Omental fat pad (tissue), 4 donors: ENCODE measurements around the gene PHF13. TPM values are rescaled to one million over a fixed set of nuclear protein-coding genes. Genes with fewer than 3 reads are reported as not detected.

Source experiments
- ATAC-seq: fragments of 150-250 bp; one replicate; pipeline ENCODE4 v1.9.1; 2016; ENCODE audit warnings: mild to moderate bottlenecking, moderate library complexity; ENCODE audit not compliant: low FRiP score
- DNase-seq: peaks from one replicate; pipeline ENCODE4 v3.0.0-alpha.2; 2019; ENCODE audit warnings: low spot score
- total RNA-seq, 4 donors: library from RNA; depleted of rRNA; stranded (reverse); fragments of >200 nt; gene quantifications; one replicate each; pipeline ENCODE4 v1.1.0, GENCODE V29; 2016
- TF ChIP-seq, protein P1 (sequence below), 3 donors: fragments of 450-650 bp; IDR thresholded peaks; one replicate each; pipeline ENCODE4 v1.5.1; 2016 to 2017; ENCODE audit warnings: antibody characterized with exemption in 3 of 3, mild to moderate bottlenecking in 3 of 3, moderate library complexity in 2 of 3

PHF13 gene
- total RNA-seq, 4 donors from 2014 or later: 8.6 to 15.1 (median 14.7) TPM

DNA sequence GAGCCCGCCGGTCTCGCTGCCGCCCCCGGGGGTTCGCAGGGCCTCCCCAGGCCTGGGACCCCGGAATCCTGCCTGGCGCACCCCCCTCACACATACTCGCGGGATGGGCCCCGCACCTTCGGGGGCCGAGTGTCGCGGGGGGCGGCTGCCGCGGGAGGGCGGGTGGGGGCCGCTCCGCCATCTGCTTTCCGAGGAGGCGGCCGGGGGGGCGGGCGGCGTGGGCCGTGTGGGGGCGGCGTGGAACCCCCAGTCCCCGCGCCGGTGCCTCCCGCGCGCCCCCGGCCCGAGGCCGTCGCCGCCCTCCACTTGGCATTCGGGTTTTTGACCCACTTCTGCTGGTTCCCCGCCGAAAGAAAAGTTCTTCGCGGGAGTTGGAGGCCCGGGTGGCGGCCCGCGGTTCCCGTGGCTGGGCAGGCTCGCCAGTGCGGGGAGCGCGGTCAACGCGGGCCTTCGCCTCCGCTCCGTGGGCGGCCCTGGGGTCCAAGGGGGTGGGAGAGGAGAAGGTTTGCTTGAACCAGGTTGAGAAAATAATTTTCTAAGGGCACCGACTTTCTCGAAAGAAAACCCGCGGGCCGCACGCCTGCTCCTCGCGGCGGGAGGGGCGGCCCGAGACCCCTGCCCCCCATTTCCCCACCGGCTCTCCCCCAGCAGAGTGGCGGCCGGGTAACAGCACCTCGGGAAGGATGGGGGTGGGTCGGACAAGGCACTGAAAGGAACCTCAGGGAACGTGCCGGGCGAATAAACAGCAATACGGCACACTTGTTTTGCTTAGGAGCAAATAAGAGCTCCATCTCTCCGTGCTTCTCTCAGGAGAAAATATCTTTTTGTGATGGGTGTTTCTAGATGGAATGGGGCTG is 1.6 kb downstream of the PHF13 start:
- TF ChIP-seq, protein P1, sequence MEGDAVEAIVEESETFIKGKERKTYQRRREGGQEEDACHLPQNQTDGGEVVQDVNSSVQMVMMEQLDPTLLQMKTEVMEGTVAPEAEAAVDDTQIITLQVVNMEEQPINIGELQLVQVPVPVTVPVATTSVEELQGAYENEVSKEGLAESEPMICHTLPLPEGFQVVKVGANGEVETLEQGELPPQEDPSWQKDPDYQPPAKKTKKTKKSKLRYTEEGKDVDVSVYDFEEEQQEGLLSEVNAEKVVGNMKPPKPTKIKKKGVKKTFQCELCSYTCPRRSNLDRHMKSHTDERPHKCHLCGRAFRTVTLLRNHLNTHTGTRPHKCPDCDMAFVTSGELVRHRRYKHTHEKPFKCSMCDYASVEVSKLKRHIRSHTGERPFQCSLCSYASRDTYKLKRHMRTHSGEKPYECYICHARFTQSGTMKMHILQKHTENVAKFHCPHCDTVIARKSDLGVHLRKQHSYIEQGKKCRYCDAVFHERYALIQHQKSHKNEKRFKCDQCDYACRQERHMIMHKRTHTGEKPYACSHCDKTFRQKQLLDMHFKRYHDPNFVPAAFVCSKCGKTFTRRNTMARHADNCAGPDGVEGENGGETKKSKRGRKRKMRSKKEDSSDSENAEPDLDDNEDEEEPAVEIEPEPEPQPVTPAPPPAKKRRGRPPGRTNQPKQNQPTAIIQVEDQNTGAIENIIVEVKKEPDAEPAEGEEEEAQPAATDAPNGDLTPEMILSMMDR (IDR thresholded peaks at IDR 0.05): no peak
- DNase-seq (no peak), ATAC-seq (no peak)

DNA sequence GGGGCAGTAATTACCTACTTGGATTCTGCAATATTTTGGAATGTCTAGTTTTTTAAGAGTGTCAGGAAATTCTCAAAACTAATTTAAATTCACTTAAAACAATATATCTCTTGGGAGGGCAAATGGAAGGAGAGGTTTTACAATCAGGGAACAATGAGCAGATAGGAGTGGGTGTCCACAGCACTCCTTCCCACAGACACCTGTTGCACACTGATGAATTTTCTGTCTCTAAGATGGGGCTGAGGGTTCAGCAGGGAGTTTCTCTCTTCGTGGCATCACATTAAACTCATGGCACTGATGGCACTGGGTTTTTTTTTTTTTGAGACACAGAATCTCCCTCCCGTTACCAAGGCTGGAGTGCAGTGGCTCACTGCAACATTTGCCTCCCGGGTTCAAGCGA is 5.5 kb downstream of the PHF13 start:
- ATAC-seq (no peak), DNase-seq (no peak)
- TF ChIP-seq, protein P1 (IDR thresholded peaks at IDR 0.05): no peak

DNA sequence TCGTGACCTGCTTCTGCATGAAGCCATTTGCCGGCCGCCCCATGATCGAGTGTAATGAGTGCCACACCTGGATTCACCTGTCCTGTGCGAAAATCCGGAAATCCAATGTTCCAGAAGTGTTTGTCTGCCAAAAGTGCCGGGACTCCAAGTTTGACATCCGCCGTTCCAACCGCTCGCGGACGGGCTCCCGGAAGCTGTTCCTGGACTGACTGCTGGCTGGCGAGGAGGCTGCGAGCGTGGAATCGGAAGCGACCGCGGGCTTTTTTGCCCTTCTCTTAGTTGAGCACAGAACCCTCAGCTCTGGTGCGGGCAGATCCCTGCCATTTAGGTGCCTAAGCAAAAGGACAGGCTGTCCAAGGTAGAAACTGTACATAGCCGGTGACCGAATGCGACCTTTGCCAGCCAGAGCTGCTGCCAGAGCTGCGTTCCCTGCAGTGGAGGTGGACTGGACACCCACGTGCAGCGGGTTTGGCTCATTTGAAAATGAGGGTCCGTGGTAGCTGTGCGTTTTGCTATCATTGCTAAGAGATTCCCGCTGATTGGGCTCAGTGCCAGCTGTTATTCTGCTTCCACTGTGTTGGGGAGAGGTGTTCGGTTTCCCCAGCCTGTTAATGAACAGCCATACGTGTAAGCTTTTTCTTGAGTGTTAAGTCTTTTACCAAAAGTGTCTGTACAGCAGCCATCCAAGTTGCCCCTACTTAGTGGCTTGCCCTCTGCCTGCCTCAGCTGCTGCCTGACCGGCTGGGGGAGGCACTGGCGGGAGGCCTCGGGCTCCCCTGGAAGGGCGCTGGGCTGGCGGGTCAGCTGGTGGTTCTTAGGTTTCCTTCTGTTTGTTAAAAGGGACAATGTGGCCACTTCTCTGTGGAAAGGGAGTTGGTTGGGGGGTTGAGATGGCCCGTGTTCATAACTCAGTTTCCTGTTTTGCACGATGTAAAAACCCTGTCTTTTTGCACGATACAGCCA is 8.2 kb downstream of the PHF13 start:
- no peak for ATAC-seq
- TF ChIP-seq, protein P1 (IDR thresholded peaks at IDR 0.05): no peak
- no peak for DNase-seq

DNA sequence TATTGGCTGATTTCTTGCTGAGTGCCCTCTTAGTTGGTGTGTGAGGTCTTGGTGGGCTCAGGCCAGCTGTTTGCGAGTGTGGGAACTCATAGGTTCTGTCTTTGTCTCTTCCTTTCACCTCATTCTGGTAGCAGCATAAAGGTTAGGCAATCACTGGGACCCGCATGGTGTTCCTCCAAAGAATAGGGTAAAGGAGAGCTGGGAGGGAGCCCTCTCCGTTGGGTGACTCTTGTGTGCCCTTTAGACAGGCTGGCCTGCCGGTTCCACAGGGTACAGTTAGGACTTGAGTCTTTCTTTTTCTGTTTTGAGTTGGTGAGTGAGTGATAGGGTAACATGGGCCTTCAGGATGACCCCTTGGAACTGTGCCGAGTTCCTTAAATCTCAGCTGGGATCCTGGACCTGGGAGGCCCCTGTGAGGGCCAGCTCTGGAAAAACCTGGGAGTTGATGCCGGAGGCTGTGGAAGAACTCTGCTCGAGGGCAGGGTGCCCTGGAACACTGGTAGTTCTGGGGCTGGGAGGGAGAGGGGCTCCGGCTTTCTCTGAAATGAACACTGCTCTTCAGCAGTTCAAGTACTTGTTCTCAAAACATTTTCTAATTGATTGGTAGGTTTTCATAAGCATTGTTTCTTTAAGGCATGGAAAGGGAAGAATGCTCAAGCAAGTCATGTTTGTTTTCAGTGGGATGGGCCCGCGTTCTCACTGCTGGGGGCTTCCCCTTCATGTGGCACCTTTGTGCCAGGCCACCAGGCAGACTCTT is 9.0 kb downstream of the PHF13 start:
- ATAC-seq (no peak), DNase-seq (no peak)
- TF ChIP-seq, protein P1 (IDR thresholded peaks at IDR 0.05): no peak

DNA sequence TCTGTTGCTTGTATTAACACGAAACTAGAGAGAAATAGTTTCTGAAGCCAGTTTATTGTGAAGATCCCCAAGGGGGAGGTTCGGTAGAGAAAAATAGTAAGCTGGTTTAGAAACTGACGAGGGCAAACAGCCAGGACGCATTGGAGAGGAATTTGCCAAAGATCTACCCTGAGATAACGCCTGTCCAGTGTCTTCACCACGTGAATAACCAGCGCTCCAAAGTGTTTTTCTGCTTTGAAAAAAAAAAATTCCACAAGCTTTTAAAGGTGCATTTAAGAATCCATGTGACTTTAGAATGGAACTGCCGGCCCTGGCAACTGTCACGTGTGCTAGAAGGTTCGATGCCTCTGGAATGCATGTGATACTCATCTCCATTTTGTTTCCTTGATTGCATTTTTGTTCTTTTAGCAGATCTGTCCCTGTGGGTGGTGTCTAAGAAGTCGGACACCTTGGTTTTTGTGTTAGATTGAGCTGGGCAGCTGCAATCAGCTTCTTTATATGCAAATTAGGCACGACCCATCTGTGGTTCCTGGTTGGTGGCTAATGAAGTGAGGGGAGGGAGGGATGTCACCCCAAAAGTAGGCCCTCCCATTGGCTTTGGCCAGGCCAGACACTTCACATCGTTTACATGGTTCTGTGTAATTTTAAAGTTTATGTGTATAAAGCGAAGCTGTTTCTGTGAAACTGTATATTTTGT is 9.9 kb downstream of the PHF13 start:
- ATAC-seq: no peak
- TF ChIP-seq, protein P1 (IDR thresholded peaks at IDR 0.05): no peak
- DNase-seq: no peak
